ENCODE results near the gene UQCC2.

UQCC2 gene

DNA sequence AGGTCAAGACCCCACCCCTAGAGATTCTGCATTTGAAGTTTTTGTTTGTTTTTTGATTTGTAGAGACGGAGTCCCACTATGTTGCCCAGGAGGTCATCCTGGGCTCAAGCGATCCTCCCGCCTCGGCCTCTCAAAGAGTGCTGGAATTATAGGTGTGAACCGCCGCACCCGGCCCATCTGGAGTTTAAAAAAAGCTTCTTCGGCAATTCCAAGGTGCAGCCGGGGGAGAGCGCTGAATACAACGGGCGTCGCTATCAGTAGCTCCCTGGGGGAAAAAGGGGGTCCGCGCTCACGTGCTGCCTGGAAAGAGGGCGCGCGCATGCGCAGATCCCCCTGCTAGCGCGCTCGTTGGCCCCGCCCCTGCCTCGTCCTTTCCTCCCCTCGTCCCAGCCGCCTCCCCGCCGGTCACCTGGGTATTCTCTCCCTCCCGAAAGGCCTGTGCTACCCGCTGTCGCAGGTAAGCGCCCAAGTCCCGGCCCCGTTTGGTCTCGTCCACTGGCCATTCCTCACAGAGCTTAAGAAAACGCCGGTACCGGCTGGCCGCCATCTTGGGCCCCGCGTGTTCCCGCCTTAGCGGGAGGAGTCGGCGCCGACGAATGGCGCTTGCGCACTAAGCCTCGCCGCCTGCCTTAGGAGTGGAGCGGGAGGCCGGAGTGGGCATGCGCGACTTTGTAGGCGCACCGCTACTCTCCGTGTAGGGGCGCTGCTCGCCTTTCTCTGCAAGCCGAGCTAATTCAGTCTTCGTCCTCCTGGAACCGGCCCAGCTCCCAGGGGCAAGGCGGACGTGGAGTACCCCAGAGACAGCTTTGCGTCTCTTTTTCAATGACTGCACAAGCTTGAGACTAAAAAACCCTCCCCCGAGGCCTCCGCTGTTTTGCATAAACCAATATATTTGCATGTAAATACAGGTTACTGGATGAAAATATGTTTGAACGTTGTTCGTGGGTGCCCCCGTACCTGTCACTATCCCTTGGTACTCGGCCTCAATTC, at the start of gene UQCC2:
TSS of gene UQCC2 (minus strand) at position 561 of the 990 bp plus-strand sequence. CDS start at position 547, 14 bp downstream.
- Histone ChIP-seq H3K4me3 (ENCODE audit: low read depth in 1 of 2, low read length in 2 of 2) (peak within 1 kb of the TSS; percentile 66 to 84), H3K9me3 (ENCODE audit: low read length) (no peaks in the 10 kb centered on the region), H3K9ac (ENCODE audit: low read length) (peak within 1 kb of the TSS; percentile 55), H3K27me3 (ENCODE audit: control insufficient read depth in 1 of 2, insufficient read depth in 2 of 2, low read length in 2 of 2) (no peaks in the 10 kb centered on the region), H3K4me1 (ENCODE audit: insufficient read depth, low read length) (peaks cover 12% of the 10 kb centered on the region), H3K27ac (ENCODE audit: low read depth, low read length) (peak within 1 kb of the TSS; percentile 85), H3K36me3 (ENCODE audit: insufficient read depth, low read length) (peaks cover 6% of the 10 kb centered on the region)

DNA sequence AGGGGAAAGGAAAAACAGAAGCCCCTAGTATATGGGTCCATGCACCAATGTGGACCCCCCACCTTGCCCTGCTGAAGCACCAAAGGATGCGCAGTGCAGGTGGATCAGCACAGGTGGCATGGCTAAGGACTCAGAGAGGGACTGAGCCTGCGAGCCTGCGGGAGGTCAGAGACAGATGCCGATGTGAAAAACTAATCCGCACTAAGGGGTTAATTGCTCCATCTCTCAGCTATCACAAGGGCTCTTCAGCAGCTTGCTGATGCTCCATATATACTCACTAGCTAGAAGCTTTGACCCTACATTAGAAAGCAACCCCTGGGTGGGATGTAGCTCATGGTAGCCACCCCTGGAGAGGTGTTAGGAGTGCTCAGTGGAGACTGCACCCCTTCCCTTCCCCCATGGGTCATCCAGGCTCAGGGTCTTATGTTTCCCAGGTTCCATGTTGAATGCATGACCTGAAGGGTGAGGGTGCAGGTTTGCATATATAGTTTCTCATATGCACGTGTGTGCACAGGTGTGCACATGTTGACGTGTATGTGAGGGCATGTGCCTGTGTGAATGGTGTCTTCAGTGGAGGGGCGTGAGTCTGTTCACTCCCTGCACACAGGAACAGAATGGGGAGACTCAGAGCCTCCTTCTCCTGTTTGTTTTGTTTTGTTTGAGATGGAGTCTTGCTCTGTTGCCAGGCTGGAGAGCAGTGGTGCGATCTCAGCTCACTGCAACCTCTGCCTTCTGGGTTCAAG, 48.6 kb upstream of the UQCC2 start:
- Histone ChIP-seq H3K9ac (ENCODE audit: low read length) (no peak overlapping the region), H3K4me3 (ENCODE audit: low read depth in 1 of 2, low read length in 2 of 2) (no peak overlapping the region), H3K27ac (ENCODE audit: low read depth, low read length) (no peak overlapping the region), H3K36me3 (ENCODE audit: insufficient read depth, low read length) (no peaks in the 10 kb centered on the region), H3K9me3 (ENCODE audit: low read length) (no peaks in the 10 kb centered on the region), H3K4me1 (ENCODE audit: insufficient read depth, low read length) (no peaks in the 10 kb centered on the region), H3K27me3 (ENCODE audit: control insufficient read depth in 1 of 2, insufficient read depth in 2 of 2, low read length in 2 of 2) (no peaks in the 10 kb centered on the region)

DNA sequence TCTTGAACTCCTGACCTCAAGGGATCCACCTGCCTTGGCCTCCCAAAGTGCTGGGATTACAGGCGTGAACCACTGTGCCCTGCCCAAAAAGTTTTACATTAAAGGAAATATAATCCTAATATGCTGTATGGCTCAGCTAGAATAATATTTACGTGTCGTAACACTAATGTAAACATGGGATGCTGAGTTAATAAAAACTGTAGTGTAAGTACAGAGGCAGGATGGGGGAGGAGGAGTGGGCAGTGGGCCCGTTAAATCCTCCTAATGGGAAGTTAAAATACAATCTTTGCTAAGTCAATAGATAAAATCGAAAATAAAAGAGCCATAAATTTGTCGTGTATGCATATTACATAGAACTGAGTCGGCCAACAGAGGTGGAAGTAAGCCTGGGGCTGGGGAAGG, 47.3 kb upstream of the UQCC2 start:
- no peaks in the 10 kb centered on the region for H3K4me1 ChIP-seq (ENCODE audit: insufficient read depth, low read length)
- no peaks in the 10 kb centered on the region for H3K9me3 ChIP-seq (ENCODE audit: low read length)
- no peak overlapping the region for H3K9ac ChIP-seq (ENCODE audit: low read length)
- H3K27me3 ChIP-seq (ENCODE audit: control insufficient read depth in 1 of 2, insufficient read depth in 2 of 2, low read length in 2 of 2): no peaks in the 10 kb centered on the region
- no peaks in the 10 kb centered on the region for H3K36me3 ChIP-seq (ENCODE audit: insufficient read depth, low read length)
- H3K4me3 ChIP-seq (ENCODE audit: low read depth in 1 of 2, low read length in 2 of 2): no peak overlapping the region
- H3K27ac ChIP-seq (ENCODE audit: low read depth, low read length): no peak overlapping the region

DNA sequence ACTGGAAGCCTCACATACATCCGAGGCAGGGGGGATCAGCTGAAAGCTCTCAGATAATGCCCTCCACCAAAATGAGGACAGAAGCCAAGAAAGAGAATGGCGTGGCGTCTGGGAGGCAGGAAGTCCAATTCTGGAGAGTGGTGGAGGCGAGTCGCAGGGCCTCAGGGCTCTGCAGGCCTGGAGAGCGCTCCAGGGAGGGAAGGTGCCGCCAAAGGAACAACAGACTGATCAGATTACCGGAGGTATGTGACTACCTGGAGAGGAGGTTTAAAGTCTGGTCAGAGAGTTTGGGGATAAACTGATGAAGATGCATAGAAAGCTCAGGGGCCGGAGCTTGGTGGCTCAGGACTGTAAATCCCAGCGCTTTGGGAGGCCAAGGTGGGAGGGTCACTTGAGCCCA, 46.4 kb upstream of the UQCC2 start:
- Histone ChIP-seq H3K9ac (ENCODE audit: low read length) (no peak overlapping the region), H3K27me3 (ENCODE audit: control insufficient read depth in 1 of 2, insufficient read depth in 2 of 2, low read length in 2 of 2) (no peaks in the 10 kb centered on the region), H3K4me1 (ENCODE audit: insufficient read depth, low read length) (no peaks in the 10 kb centered on the region), H3K27ac (ENCODE audit: low read depth, low read length) (no peak overlapping the region), H3K36me3 (ENCODE audit: insufficient read depth, low read length) (no peaks in the 10 kb centered on the region), H3K9me3 (ENCODE audit: low read length) (no peaks in the 10 kb centered on the region), H3K4me3 (ENCODE audit: low read depth in 1 of 2, low read length in 2 of 2) (no peak overlapping the region)

DNA sequence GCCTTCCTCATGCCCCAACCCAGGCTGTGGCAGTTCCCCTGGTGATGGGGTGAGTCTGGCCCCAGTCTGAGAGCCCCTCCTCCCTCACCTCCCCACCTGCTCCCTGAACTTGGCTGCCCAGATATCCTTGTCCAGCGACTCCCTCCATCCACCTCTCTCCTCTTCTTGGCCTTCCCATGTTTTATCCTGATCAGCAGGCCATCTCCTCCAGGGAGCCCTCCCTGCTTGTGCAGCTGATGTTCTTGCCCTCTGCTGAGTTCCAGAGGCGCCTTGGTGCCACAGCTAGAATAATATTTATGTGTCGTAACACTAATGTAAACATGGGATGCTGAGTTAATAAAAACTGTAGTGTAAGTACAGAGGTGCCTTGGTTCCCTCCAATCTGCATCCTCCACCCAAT, 45.6 kb upstream of the UQCC2 start:
- Histone ChIP-seq H3K4me3 (ENCODE audit: low read depth in 1 of 2, low read length in 2 of 2) (no peak overlapping the region), H3K4me1 (ENCODE audit: insufficient read depth, low read length) (no peaks in the 10 kb centered on the region), H3K27me3 (ENCODE audit: control insufficient read depth in 1 of 2, insufficient read depth in 2 of 2, low read length in 2 of 2) (no peaks in the 10 kb centered on the region), H3K9ac (ENCODE audit: low read length) (no peak overlapping the region), H3K27ac (ENCODE audit: low read depth, low read length) (no peak overlapping the region), H3K9me3 (ENCODE audit: low read length) (no peaks in the 10 kb centered on the region), H3K36me3 (ENCODE audit: insufficient read depth, low read length) (no peaks in the 10 kb centered on the region)

DNA sequence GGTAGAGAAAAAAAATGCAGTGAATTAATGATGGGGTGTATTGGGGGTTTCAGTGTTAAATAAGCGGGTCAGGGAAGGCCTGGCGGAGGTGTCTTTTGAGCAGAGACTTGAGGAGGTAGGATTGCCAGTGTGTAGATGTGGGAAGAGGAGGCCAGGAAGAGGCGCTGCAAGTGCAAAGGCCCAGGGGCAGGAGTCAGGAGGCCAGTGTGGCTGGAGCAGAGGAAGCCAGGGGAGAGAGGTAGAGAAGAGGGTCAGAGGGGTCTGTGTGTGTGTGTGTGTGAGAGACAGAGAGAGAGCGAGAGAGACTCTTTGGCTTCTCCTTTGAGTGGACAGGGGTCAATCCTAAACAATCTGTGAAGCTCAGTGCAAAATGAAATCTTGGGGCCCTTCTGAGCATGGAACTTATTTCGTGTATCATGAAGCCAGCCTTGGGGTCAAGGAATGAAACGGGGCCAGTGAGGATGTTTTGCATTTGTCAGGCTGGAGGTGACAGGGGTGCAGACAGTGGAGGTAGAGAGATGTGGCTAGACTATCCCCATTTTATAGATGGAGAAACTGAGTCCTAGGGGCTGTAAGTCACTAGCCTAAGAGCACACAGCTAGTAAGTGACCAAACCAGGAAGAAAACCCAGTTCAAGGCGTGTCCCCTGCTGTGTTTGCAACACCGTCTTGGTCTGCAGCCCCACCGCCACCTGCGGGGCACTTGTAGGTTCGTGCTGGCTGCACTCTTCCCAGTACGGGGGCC, 44.9 kb upstream of the UQCC2 start:
- Histone ChIP-seq H3K9ac (ENCODE audit: low read length) (no peak overlapping the region), H3K4me1 (ENCODE audit: insufficient read depth, low read length) (no peaks in the 10 kb centered on the region), H3K36me3 (ENCODE audit: insufficient read depth, low read length) (no peaks in the 10 kb centered on the region), H3K27ac (ENCODE audit: low read depth, low read length) (no peak overlapping the region), H3K27me3 (ENCODE audit: control insufficient read depth in 1 of 2, insufficient read depth in 2 of 2, low read length in 2 of 2) (no peaks in the 10 kb centered on the region), H3K9me3 (ENCODE audit: low read length) (no peaks in the 10 kb centered on the region), H3K4me3 (ENCODE audit: low read depth in 1 of 2, low read length in 2 of 2) (no peak overlapping the region)

DNA sequence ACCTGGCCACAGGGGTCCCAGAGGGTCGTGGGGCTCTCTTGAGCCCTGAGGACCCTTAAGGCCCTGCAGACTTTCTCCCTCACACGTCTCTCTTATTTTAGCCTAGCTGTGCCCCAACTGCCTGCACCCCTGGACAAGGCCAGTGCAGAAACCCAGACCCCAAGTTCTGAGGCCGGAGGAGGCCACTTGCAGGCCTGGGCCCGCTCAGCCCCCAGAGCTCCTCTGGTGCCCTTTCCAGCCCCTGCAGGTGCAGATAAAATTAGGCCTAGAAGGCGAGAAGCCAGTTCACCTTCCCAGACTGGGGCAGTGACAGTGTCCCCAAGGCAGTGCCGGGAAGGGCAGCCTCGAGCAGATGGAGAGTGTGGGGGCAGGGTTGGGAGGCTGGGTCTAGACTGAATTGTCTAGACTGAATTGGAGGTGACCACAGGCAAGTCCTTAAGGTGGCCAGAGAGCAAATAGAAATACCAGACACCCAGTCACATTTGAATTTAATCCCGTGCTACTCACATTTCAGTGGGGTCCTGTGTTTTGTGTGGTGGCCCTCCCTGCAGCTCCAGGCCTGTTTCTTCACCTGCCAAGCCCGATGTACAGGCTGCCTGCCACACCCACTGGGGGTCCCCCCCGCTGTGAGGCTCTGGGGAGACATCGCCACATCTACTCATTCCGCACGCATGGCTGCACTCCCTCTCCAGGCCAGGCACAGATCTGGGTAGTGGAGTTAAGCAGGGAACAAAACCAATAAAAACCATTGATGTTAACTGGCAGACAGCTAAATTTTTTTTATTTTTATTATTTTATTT, 43.8 kb upstream of the UQCC2 start:
- Histone ChIP-seq H3K9me3 (ENCODE audit: low read length) (no peaks in the 10 kb centered on the region), H3K36me3 (ENCODE audit: insufficient read depth, low read length) (no peaks in the 10 kb centered on the region), H3K9ac (ENCODE audit: low read length) (no peak overlapping the region), H3K4me3 (ENCODE audit: low read depth in 1 of 2, low read length in 2 of 2) (no peak overlapping the region), H3K27me3 (ENCODE audit: control insufficient read depth in 1 of 2, insufficient read depth in 2 of 2, low read length in 2 of 2) (no peaks in the 10 kb centered on the region), H3K4me1 (ENCODE audit: insufficient read depth, low read length) (no peaks in the 10 kb centered on the region), H3K27ac (ENCODE audit: low read depth, low read length) (no peak overlapping the region)

DNA sequence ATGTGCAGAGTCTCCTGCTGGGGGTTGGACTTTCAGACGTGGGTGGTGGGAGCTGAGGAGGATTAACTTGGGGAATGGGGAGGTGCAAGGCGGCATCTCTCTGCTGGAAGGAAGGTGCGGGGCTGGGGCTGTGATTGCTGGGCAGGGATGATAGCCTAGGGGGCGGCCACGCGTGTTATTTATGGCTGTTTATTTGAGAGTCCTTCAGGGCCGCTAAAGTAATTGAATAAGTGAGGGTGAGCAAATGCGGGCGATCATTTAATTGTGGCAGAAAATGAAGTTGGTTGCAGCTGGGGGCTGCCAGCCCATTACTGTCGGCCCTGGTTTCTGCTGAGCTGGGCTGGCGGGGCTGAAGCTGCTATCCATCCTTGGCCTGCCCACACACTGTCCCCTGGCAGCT, 42.7 kb upstream of the UQCC2 start:
- no peak overlapping the region for H3K27ac ChIP-seq (ENCODE audit: low read depth, low read length)
- H3K9me3 ChIP-seq (ENCODE audit: low read length): no peaks in the 10 kb centered on the region
- no peaks in the 10 kb centered on the region for H3K27me3 ChIP-seq (ENCODE audit: control insufficient read depth in 1 of 2, insufficient read depth in 2 of 2, low read length in 2 of 2)
- no peaks in the 10 kb centered on the region for H3K36me3 ChIP-seq (ENCODE audit: insufficient read depth, low read length)
- no peak overlapping the region for H3K9ac ChIP-seq (ENCODE audit: low read length)
- no peak overlapping the region for H3K4me3 ChIP-seq (ENCODE audit: low read depth in 1 of 2, low read length in 2 of 2)
- H3K4me1 ChIP-seq (ENCODE audit: insufficient read depth, low read length): no peaks in the 10 kb centered on the region

DNA sequence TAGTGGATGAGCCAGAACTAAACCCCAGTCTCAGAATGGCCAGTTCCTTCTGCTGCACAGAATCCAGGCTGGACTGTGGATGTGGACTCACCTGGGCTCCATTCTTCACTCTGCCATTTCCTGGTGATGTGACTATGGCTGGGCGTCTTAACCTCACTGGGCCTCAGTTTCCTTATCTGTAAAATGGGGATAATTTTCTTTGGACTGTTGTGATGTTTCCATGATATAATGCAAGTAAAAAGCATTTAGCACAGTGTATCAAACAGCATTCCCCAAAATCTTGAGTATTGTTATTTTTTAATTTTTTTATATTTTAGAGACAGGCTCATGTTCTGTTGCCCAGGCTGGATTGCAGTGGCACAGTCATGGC, 41.1 kb upstream of the UQCC2 start:
- no peaks in the 10 kb centered on the region for H3K4me1 ChIP-seq (ENCODE audit: insufficient read depth, low read length)
- H3K9me3 ChIP-seq (ENCODE audit: low read length): no peaks in the 10 kb centered on the region
- H3K4me3 ChIP-seq (ENCODE audit: low read depth in 1 of 2, low read length in 2 of 2): no peak overlapping the region
- no peaks in the 10 kb centered on the region for H3K27me3 ChIP-seq (ENCODE audit: control insufficient read depth in 1 of 2, insufficient read depth in 2 of 2, low read length in 2 of 2)
- H3K27ac ChIP-seq (ENCODE audit: low read depth, low read length): no peak overlapping the region
- no peaks in the 10 kb centered on the region for H3K36me3 ChIP-seq (ENCODE audit: insufficient read depth, low read length)
- no peak overlapping the region for H3K9ac ChIP-seq (ENCODE audit: low read length)

DNA sequence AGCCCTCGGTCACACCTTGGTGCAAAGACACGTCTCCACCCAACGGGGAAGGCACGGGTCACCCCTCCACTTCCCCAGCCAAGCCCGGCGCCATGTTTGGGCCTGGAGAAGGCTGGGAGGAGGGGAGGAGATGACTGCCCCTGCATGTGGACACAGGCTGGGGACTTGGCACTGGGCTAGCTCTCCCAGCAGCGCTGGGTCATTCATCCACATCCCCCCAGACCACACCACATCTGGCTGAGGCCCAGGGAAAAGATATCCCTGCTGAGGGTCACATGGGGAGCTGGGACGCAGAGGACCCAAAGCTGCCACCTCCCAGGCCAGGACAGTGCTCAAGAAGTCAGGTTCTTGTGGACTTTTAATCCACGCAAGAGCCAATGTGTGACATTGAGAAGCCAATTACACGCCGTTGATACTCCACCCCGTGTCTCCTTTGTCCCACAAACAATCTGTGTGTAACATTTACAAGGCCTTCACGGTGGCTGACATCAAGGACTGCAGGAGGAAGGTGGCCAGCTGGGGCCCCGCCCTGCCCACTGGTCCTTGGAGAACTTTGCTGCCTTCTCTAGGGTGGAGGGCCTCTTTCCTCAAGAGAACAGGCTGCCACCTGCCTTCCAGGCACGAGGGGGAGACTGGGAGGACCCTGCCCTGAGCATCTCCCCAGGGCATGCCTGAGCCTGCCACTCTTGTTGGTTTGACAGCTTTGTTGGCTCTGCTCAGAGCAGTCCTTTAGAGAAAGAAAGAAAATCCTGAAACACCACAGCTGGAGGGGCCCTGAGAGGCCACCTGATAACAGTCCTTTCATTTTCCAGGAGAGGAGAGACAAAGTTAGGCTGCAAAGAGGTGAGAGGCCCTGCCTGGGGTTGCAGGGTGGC, 40.5 kb upstream of the UQCC2 start:
- Histone ChIP-seq H3K9me3 (ENCODE audit: low read length) (no peaks in the 10 kb centered on the region), H3K27me3 (ENCODE audit: control insufficient read depth in 1 of 2, insufficient read depth in 2 of 2, low read length in 2 of 2) (no peaks in the 10 kb centered on the region), H3K36me3 (ENCODE audit: insufficient read depth, low read length) (no peaks in the 10 kb centered on the region), H3K27ac (ENCODE audit: low read depth, low read length) (no peak overlapping the region), H3K4me1 (ENCODE audit: insufficient read depth, low read length) (no peaks in the 10 kb centered on the region), H3K9ac (ENCODE audit: low read length) (no peak overlapping the region), H3K4me3 (ENCODE audit: low read depth in 1 of 2, low read length in 2 of 2) (no peak overlapping the region)
